Panc1 (cell line): Measurements from ENCODE around the gene ONECUT1. TPM values are rescaled to one million over a fixed set of nuclear protein-coding genes. Genes with fewer than 3 reads are reported as not detected.

Experiments used
- ATAC-seq: fragments of 200-7000 bp; cut with Tn5 transposase; 2 replicates; pipeline ENCODE4 v1.9.1; 2020; ENCODE audit warnings: mild to moderate bottlenecking, moderate library complexity
- BruUV-seq: library from RNA; stranded (reverse); fragments of 400-500 nt; replicated peaks from 2 replicates; lab custom pipeline; 2021; lab: Mats Ljungman, UMichigan
- CTCF ChIA-PET: fragments of 300-600 bp; sonication (Branson Sonifier 250); formaldehyde crosslinking; loops from one replicate; lab custom pipeline; 2022; ENCODE audit warnings: antibody characterized with exemption; lab: Charles Lee
- POLR2A ChIA-PET: fragments of 300-600 bp; sonication (Branson Sonifier 250); formaldehyde crosslinking; loops from one replicate; lab custom pipeline; 2022; ENCODE audit warnings: antibody characterized with exemption; lab: Charles Lee
- DNase-seq: peaks from one replicate; pipeline ENCODE4 v3.0.0-alpha.2; 2010; ENCODE audit warnings: low read depth, low spot score
- H3K27ac ChIP-seq: 2 replicates; pipeline ENCODE4 v1.5.1; 2011; ENCODE audit warnings: mild to moderate bottlenecking, low read length, inconsistent platforms
- H3K27me3 ChIP-seq: fragments of 200-500 bp; sonication (Bioruptor generic); 2 replicates; pipeline ENCODE4 v1.6.0; 2014; ENCODE audit warnings: low read length, inconsistent platforms; ENCODE audit not compliant: control insufficient read depth, insufficient read depth
- H3K36me3 ChIP-seq: fragments of 200-500 bp; sonication (Bioruptor generic); 2 replicates; pipeline ENCODE4 v1.5.1; 2014; ENCODE audit warnings: inconsistent platforms, mild to moderate bottlenecking, low read length, moderate library complexity; ENCODE audit not compliant: control insufficient read depth, insufficient read depth
- H3K4me1 ChIP-seq: 2 replicates; pipeline ENCODE4 v1.5.1; 2011; ENCODE audit warnings: inconsistent platforms, mild to moderate bottlenecking, low read length, moderate library complexity; ENCODE audit not compliant: control insufficient read depth, insufficient read depth
- H3K4me3 ChIP-seq, 2 experiments: 2 replicates each; pipeline ENCODE4 v1.5.1; 2011 to 2012; ENCODE audit warnings: low read depth in 2 of 2, low read length in 2 of 2, mild to moderate bottlenecking in 2 of 2, inconsistent platforms in 1 of 2, moderate library complexity in 1 of 2
- H3K9me3 ChIP-seq: fragments of 200-500 bp; sonication (Bioruptor generic); 2 replicates; pipeline ENCODE4 v1.5.1; 2014; ENCODE audit warnings: low read depth, mild to moderate bottlenecking, inconsistent platforms, low read length, moderate library complexity; ENCODE audit not compliant: control insufficient read depth, insufficient read depth
- CTCF ChIP-seq: fragments of 450-650 bp; IDR thresholded peaks from 2 replicates; pipeline ENCODE4 v1.5.1; 2017; ENCODE audit warnings: mild to moderate bottlenecking
- POLR2AphosphoS5 ChIP-seq: IDR thresholded peaks from 2 replicates; pipeline ENCODE4 v1.6.1; 2012; ENCODE audit warnings: mild to moderate bottlenecking, low read depth, low read length, moderate library complexity
- REST ChIP-seq, 2 experiments: IDR thresholded peaks; 2 replicates each; pipeline ENCODE4 v1.6.1; 2011 to 2012; ENCODE audit warnings: low read depth in 2 of 2, control low read depth in 1 of 2, low read length in 1 of 2, mild to moderate bottlenecking in 1 of 2, moderate library complexity in 1 of 2; ENCODE audit not compliant: insufficient read depth in 1 of 2
- SIN3A ChIP-seq: IDR thresholded peaks from 2 replicates; pipeline ENCODE4 v1.6.1; 2012; ENCODE audit warnings: low read depth, mild to moderate bottlenecking, low read length, moderate library complexity, borderline replicate concordance; ENCODE audit not compliant: insufficient read depth
- TCF7L2 ChIP-seq: IDR thresholded peaks from 2 replicates; pipeline ENCODE4 v1.6.1; 2011; ENCODE audit warnings: mild to moderate bottlenecking, low read depth, low read length, inconsistent platforms
- in situ Hi-C: cut with HindIII; loops from 2 replicates; pipeline ENCODE4 v1.10.0; 2016; ENCODE audit warnings: low sequenced_read_pairs, low pct_unique_long_range_greater_than_20kb
- intact Hi-C: fragments of 100-400 bp; cut with micrococcal nuclease; formaldehyde crosslinking; loops from one replicate; pipeline ENCODE4 v1.10.0; 2022; ENCODE audit not compliant: unreplicated experiment
- total RNA-seq: library from RNA; stranded (reverse); gene quantifications from one replicate; pipeline ENCODE4 v1.2.1, GENCODE V29; 2021; ENCODE audit not compliant: unreplicated experiment

Gene ONECUT1
- total RNA-seq, 1 experiment from 2014 or later = 0.18 TPM

GRCh38 chr15:52765785-52766184 is 24.4 kb downstream of the ONECUT1 start:
- no TSS peak for BruUV-seq
- DNase-seq (no peak), ATAC-seq (peak; percentile 72)
- TF ChIP-seq POLR2AphosphoS5 (no peak), TCF7L2 (no peak), CTCF (peak; percentile 49)
- Histone ChIP-seq H3K9me3 (no peaks in the 10 kb centered on the region), H3K4me3 (no peak overlapping the region), H3K27ac (no peak overlapping the region), H3K4me1 (no peaks in the 10 kb centered on the region), H3K36me3 (no peaks in the 10 kb centered on the region), H3K27me3 (peaks cover 34% of the 10 kb centered on the region)
- POLR2A ChIA-PET = no interaction called here
- intact Hi-C loops = no loop called here
- in situ Hi-C loops = no loop called here
- CTCF ChIA-PET = interaction anchor here (1.1 kb wide), 1 partner anchor 270 kb away, joined by 3 read pairs; no protein-coding TSS in a partner anchor

- ChIA-PET CTCF (no interaction called here), POLR2A (no interaction called here)
- Histone ChIP-seq H3K27me3 (peaks cover 34% of the 10 kb centered on the region), H3K4me3 (no peak overlapping the region), H3K36me3 (no peaks in the 10 kb centered on the region), H3K4me1 (no peaks in the 10 kb centered on the region), H3K27ac (no peak overlapping the region), H3K9me3 (no peaks in the 10 kb centered on the region)
- no peak for ATAC-seq
- in situ Hi-C loops = no loop called here
- no TSS peak for BruUV-seq
- no peak for TF ChIP-seq POLR2AphosphoS5
- TF ChIP-seq SIN3A = no peak
- no peak for TF ChIP-seq CTCF
- no peak for TF ChIP-seq REST (IDR thresholded peaks at IDR 0.05; ENCODE audit: insufficient read depth in 1 of 2, low read depth in 2 of 2, low read length in 1 of 2)
- TF ChIP-seq TCF7L2 = no peak
- intact Hi-C loops = no loop called here
- no peak for DNase-seq
These were observed 25.4 kb downstream of the ONECUT1 start for GRCh38 chr15:52764731-52765130.
